ENCODE measurements around the gene IL19.
A peak's percentile ranks its signal among the peaks of the same experiment; 100 is the strongest.

IL19 gene

DNA sequence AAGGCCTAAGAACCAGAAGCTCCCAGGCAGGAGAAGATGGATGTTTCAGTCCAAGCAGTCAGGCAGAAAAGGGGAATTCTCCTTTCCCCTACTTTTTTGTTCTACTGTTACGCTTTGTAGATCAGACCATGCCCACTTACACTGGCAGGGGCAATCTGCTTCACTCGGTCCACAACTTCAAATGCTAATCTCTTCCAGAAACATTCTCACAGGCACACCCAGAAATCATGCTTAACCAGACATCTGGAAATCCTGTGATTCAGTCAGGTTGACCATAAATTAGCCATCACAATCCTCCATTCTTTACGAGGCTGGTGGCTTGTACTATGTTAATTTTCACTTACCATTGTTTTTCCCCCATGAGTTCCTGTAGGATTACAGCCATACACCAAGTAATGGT is 25.5 kb downstream of the IL19 start:
- H3K27me3 Mint-ChIP-seq (ENCODE audit: low read depth, poor library complexity) = peaks cover 4% of the 10 kb centered on the region
- peaks cover 60% of the 10 kb centered on the region for H3K4me1 Mint-ChIP-seq
- no peaks in the 10 kb centered on the region for H3K36me3 Mint-ChIP-seq (ENCODE audit: low read depth)
- peaks cover 3% of the 10 kb centered on the region for H3K9me3 Mint-ChIP-seq
- no peak overlapping the region for H3K27ac Mint-ChIP-seq
- H3K4me3 Mint-ChIP-seq = no peak overlapping the region
- TF ChIP-seq, protein P1, sequence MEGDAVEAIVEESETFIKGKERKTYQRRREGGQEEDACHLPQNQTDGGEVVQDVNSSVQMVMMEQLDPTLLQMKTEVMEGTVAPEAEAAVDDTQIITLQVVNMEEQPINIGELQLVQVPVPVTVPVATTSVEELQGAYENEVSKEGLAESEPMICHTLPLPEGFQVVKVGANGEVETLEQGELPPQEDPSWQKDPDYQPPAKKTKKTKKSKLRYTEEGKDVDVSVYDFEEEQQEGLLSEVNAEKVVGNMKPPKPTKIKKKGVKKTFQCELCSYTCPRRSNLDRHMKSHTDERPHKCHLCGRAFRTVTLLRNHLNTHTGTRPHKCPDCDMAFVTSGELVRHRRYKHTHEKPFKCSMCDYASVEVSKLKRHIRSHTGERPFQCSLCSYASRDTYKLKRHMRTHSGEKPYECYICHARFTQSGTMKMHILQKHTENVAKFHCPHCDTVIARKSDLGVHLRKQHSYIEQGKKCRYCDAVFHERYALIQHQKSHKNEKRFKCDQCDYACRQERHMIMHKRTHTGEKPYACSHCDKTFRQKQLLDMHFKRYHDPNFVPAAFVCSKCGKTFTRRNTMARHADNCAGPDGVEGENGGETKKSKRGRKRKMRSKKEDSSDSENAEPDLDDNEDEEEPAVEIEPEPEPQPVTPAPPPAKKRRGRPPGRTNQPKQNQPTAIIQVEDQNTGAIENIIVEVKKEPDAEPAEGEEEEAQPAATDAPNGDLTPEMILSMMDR (IDR thresholded peaks at IDR 0.05) = no peak
- DNase-seq = no peak

DNA sequence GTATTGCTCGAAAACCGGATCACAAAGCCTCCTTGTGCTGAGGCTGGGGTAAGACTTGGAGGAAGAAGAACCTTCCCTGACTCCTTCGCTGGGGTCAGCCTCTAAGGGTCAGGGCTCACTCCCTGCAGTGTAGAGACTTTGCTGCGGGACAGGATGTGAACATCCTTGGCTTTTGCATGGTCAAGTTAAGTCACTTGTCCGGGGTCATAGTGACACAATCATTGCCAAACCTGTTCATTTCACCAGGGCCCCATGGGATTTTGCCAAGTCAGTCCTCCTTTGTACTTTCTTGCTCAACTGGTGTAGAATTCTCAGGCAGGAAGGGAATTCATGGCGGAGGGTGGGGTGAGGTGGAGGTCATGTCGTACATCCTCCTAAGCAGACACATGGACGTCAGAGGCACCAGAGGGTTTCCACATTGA is 26.4 kb downstream of the IL19 start:
- no peak for DNase-seq
- H3K36me3 Mint-ChIP-seq (ENCODE audit: low read depth) = no peaks in the 10 kb centered on the region
- H3K27me3 Mint-ChIP-seq (ENCODE audit: low read depth, poor library complexity) = peaks cover 7% of the 10 kb centered on the region
- TF ChIP-seq, protein P1 (IDR thresholded peaks at IDR 0.05) = no peak
- peaks cover 3% of the 10 kb centered on the region for H3K9me3 Mint-ChIP-seq
- peaks cover 64% of the 10 kb centered on the region for H3K4me1 Mint-ChIP-seq
- no peak overlapping the region for H3K4me3 Mint-ChIP-seq
- H3K27ac Mint-ChIP-seq = no peak overlapping the region

DNA sequence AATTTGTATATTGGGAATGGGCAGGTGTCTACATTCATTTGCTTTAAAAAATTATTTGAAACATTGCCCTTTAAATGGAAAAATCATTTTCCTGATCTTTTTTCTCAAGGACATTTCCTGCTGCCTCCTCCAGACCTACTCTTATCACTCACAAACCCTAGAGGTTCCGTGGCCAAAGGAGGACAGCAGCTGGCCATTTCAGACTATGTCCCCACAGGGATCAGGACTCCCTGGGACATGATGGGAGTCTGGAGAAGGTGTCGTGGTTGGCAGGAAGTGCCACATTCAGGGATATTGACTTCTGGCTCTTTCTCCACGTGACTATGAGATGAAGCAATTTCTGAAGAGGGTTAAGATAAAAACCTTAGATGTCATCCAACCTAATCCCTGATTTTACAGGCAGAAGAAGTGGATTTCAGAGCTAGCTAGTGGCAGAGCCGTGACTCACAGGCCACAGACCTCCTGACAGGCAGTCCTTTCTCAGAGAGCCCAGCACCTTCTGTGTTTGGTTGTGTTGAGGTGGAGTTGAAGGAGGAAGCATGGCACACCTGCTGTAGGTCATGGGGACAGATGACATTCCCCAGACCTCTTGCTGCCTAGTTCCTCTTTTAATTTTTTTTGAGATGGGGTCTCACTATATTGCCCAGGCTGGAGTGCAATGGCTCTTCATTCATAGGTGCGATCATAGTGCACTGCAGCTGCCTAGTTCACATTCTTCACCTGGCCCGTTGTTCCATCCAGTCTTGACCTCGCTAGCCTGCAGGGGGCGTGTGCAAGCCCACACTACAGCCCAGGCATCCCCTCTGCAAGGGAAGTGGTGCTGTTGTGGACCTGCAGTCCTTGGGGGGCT is 27.2 kb downstream of the IL19 start:
- no peaks in the 10 kb centered on the region for H3K36me3 Mint-ChIP-seq (ENCODE audit: low read depth)
- peaks cover 60% of the 10 kb centered on the region for H3K4me1 Mint-ChIP-seq
- no peak overlapping the region for H3K27ac Mint-ChIP-seq
- peak; percentile 21 for DNase-seq
- TF ChIP-seq, protein P1 (IDR thresholded peaks at IDR 0.05) = peak; percentile 39
- H3K9me3 Mint-ChIP-seq = peaks cover 3% of the 10 kb centered on the region
- peaks cover 4% of the 10 kb centered on the region for H3K27me3 Mint-ChIP-seq (ENCODE audit: low read depth, poor library complexity)
- peak overlapping the region; percentile 26 for H3K4me3 Mint-ChIP-seq

DNA sequence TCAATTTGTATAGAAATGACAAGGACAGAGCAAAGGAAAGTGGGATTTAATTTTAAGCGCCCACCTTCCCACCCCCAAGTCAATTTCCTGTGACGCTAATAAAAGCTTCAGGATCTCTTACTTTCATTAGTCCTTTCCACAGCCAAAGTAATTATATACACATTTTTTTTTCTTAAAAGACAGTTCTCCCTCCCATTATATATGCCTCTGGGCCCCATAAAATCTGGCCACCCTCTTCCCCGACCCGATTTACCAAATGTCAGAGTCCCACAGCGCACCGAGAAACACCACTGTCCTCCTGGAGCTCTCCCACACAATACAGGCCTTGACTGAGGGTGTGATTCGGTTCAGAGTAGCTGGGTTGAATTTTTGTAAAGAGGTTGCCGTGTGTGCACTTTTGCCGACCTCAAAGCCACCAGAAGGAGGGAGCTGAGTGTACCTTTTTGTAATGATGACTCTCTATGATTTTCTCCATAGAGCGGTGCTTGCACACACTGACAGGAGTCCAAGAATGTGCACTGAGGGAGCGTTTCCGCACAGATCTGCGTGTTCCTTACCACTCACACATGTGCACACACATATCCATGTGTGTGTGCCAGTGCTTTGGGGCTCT is 27.9 kb downstream of the IL19 start:
- Mint-ChIP-seq H3K4me3 (no peak overlapping the region), H3K27me3 (ENCODE audit: low read depth, poor library complexity) (peaks cover 4% of the 10 kb centered on the region), H3K4me1 (peaks cover 59% of the 10 kb centered on the region), H3K36me3 (ENCODE audit: low read depth) (no peaks in the 10 kb centered on the region), H3K9me3 (peaks cover 3% of the 10 kb centered on the region), H3K27ac (no peak overlapping the region)
- TF ChIP-seq, protein P1 (IDR thresholded peaks at IDR 0.05) = no peak
- DNase-seq = no peak

DNA sequence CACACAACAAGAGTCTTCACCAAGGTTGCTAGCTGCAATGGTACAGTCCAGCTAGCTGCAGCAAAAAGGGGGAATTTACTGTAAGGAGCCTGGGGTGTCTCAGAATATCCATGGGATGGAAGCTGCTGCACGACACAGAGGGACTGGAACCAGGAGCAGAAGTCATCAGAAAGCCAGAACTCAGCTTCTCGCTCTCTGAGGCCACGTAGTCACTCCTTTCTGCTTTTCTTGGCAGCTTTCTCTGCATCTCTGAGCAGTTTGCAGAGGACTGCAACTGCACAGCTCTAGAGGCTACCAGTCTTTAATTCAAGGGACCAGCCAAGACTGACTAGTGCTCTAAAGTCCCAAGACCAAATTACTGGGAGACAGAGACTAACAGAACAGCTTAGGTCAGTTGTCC is 28.7 kb downstream of the IL19 start:
- H3K9me3 Mint-ChIP-seq = peaks cover 1% of the 10 kb centered on the region
- H3K27ac Mint-ChIP-seq = no peak overlapping the region
- TF ChIP-seq, protein P1 (IDR thresholded peaks at IDR 0.05) = no peak
- H3K4me1 Mint-ChIP-seq = peaks cover 56% of the 10 kb centered on the region
- no peak for DNase-seq
- H3K36me3 Mint-ChIP-seq (ENCODE audit: low read depth) = no peaks in the 10 kb centered on the region
- no peak overlapping the region for H3K4me3 Mint-ChIP-seq
- H3K27me3 Mint-ChIP-seq (ENCODE audit: low read depth, poor library complexity) = peaks cover 4% of the 10 kb centered on the region
